ENCODE measurements around the gene SLC6A18. TPM values are rescaled to one million over a fixed set of nuclear protein-coding genes. Genes with fewer than 3 reads are reported as not detected.

SLC6A18 gene
- total and polyA plus RNA-seq, 2 experiments from 2014 or later: 0.35 TPM; not detected in 1

DNA sequence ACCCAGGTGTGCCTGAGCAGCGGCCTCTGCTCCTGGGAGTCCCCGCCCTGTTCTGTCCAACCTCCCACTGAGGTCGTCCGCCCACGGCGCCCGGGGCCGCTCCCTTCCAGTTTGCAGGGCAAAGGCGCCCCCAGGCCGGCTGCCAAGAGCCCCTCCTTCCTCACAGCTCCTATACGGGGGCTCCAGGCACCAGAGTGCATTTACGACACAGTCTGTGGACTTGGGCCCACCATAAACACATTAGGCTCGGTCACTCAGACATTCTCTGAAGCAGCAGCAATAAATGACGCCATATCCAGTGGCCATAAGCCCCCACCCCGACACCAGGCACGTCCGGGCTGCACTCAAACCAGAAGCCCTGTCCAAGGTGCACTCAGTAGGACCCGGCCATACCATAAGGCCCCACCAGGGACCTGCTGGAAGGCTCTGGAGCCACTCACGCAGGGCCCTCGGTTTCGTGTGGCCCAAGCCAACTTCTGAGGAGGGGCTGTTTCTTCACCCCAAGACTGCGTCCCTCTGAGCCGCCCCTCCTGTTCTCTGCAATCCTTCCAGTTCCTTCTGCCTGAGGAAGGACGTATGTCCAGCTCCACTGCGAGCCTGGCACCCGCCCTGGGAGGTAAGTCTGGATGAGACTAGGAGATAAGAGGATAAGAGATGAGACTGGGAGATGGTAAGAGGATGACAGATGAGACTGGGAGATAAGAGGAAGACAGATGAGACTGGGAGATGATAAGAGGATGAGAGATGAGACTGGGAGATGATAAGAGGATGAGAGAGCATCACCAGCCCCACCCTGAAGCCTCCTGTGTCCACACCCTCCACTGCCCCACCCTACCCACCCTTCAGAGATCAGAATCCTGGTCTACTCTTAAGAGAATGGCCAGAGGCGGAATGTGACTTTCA, 26.7 kb downstream of the SLC6A18 start:
- H3K36me3 ChIP-seq (replicated peaks; ENCODE audit: insufficient read depth, low read depth): no peaks in the 10 kb centered on the region
- peak; percentile 84 for DNase-seq (ENCODE audit: low spot score)
- H3K4me2 ChIP-seq: no peak overlapping the region
- H3K9me2 ChIP-seq (replicated peaks; ENCODE audit: insufficient read depth): no peaks in the 10 kb centered on the region
- H2AFZ ChIP-seq: no peak overlapping the region
- no peaks in the 10 kb centered on the region for H3K9me3 ChIP-seq (ENCODE audit: low read depth)
- no peaks in the 10 kb centered on the region for H3K79me2 ChIP-seq
- H3K4me3 ChIP-seq: no peak overlapping the region
- WGBS (ENCODE audit: low lambda C conversion rate, missing lambda C conversion rate): 59% methylated on average over 27 of the region's 27 CpGs
- no peaks in the 10 kb centered on the region for H4K20me1 ChIP-seq (ENCODE audit: insufficient read depth, poor library complexity, severe bottlenecking)
- no peaks in the 10 kb centered on the region for H3K27me3 ChIP-seq
- H3K4me1 ChIP-seq (ENCODE audit: insufficient read depth): peaks cover 4% of the 10 kb centered on the region
- peak overlapping the region; percentile 88 for H3K27ac ChIP-seq
- no peak for TF ChIP-seq EZH2phosphoT487 (IDR thresholded peaks at IDR 0.05; ENCODE audit: low read depth, severe bottlenecking, unreplicated experiment)
- TF ChIP-seq, protein P1, sequence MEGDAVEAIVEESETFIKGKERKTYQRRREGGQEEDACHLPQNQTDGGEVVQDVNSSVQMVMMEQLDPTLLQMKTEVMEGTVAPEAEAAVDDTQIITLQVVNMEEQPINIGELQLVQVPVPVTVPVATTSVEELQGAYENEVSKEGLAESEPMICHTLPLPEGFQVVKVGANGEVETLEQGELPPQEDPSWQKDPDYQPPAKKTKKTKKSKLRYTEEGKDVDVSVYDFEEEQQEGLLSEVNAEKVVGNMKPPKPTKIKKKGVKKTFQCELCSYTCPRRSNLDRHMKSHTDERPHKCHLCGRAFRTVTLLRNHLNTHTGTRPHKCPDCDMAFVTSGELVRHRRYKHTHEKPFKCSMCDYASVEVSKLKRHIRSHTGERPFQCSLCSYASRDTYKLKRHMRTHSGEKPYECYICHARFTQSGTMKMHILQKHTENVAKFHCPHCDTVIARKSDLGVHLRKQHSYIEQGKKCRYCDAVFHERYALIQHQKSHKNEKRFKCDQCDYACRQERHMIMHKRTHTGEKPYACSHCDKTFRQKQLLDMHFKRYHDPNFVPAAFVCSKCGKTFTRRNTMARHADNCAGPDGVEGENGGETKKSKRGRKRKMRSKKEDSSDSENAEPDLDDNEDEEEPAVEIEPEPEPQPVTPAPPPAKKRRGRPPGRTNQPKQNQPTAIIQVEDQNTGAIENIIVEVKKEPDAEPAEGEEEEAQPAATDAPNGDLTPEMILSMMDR (IDR thresholded peaks at IDR 0.05; ENCODE audit: poor library complexity): no peak
- no peak for TF ChIP-seq EZH2 (IDR thresholded peaks at IDR 0.05; ENCODE audit: borderline replicate concordance)

DNA sequence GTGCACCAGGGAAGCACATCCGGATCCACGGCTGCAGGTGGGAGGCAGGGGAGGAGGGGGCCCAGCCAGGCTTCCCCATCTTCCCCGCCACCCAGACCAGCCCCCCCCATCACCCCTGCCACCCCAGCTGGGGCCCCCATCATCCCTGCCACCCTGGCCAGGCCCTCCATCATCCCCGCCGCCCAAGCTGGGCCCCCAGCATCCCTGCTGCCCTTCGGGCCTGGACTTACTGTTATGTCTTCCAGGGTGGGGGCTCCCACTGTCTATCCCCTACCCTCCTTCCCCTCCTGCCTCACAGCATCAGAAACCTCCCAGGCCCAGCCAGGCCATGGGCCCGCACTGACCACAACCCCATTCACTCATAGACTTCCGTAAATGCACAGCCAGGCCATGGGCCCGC, 27.5 kb downstream of the SLC6A18 start:
- Histone ChIP-seq H3K79me2 (no peaks in the 10 kb centered on the region), H3K36me3 (replicated peaks; ENCODE audit: insufficient read depth, low read depth) (no peaks in the 10 kb centered on the region), H3K9me3 (ENCODE audit: low read depth) (no peaks in the 10 kb centered on the region), H3K27ac (no peak overlapping the region), H3K9me2 (replicated peaks; ENCODE audit: insufficient read depth) (no peaks in the 10 kb centered on the region), H3K4me3 (no peak overlapping the region), H3K27me3 (no peaks in the 10 kb centered on the region), H3K4me1 (ENCODE audit: insufficient read depth) (peaks cover 4% of the 10 kb centered on the region), H2AFZ (no peak overlapping the region), H4K20me1 (ENCODE audit: insufficient read depth, poor library complexity, severe bottlenecking) (no peaks in the 10 kb centered on the region), H3K4me2 (no peak overlapping the region)
- WGBS (ENCODE audit: low lambda C conversion rate, missing lambda C conversion rate): 96% methylated on average over 4 of the region's 9 CpGs
- DNase-seq (ENCODE audit: low spot score): no peak
- TF ChIP-seq, protein P1 (IDR thresholded peaks at IDR 0.05; ENCODE audit: poor library complexity): no peak
- no peak for TF ChIP-seq EZH2phosphoT487 (IDR thresholded peaks at IDR 0.05; ENCODE audit: low read depth, severe bottlenecking, unreplicated experiment)
- no peak for TF ChIP-seq EZH2 (IDR thresholded peaks at IDR 0.05; ENCODE audit: borderline replicate concordance)

DNA sequence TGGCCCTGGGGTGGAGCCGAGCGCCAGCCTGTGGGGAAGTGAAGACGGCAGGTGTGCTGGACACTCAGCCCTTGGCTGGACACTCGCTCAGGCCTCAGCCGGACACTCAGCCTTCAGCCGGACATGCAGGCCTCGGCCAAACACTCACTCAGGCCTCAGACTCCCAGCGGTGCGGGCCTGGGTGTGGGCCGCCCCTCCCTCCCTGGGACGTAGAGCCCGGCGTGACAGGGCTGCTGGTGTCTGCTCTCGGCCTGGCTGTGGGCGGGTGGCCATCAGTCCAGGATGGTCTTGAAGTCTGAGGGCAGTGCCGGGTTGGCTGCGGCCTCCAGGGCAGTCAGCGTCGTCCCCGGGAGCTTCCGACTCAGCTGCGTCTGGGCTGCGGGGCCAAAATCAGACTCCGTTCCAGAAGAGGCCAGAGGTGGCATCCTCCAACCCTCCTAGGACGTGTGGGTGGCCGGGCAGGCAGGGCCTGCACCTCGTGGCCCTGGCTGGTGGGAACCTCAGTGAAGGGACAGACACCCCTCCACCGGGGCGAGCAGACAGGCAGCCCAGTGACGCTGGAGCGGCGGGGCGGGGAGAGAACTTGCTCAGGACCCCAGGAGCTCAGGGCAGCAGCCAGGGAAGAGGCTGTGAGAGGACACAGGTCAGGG, 28.4 kb downstream of the SLC6A18 start:
- no peaks in the 10 kb centered on the region for H3K36me3 ChIP-seq (replicated peaks; ENCODE audit: insufficient read depth, low read depth)
- H3K4me2 ChIP-seq: no peak overlapping the region
- TF ChIP-seq, protein P1 (IDR thresholded peaks at IDR 0.05; ENCODE audit: poor library complexity): no peak
- TF ChIP-seq EZH2 (IDR thresholded peaks at IDR 0.05; ENCODE audit: borderline replicate concordance) (no peak), EZH2phosphoT487 (IDR thresholded peaks at IDR 0.05; ENCODE audit: low read depth, severe bottlenecking, unreplicated experiment) (no peak)
- peaks cover 4% of the 10 kb centered on the region for H3K4me1 ChIP-seq (ENCODE audit: insufficient read depth)
- no peaks in the 10 kb centered on the region for H3K9me3 ChIP-seq (ENCODE audit: low read depth)
- DNase-seq (ENCODE audit: low spot score): no peak
- H3K27ac ChIP-seq: no peak overlapping the region
- no peak overlapping the region for H3K4me3 ChIP-seq
- H3K79me2 ChIP-seq: no peaks in the 10 kb centered on the region
- H2AFZ ChIP-seq: no peak overlapping the region
- H3K9me2 ChIP-seq (replicated peaks; ENCODE audit: insufficient read depth): no peaks in the 10 kb centered on the region
- no peaks in the 10 kb centered on the region for H3K27me3 ChIP-seq
- 93% methylated on average over 30 of the region's 33 CpGs for WGBS (ENCODE audit: low lambda C conversion rate, missing lambda C conversion rate)
- H4K20me1 ChIP-seq (ENCODE audit: insufficient read depth, poor library complexity, severe bottlenecking): no peaks in the 10 kb centered on the region

Data from hepatocyte (in vitro differentiated cells).